ENCODE results near the gene STYXL1.
"Not testable (repeated sequence)": the region's sequence is repeated elsewhere in the genome, so short reads cannot be mapped to it uniquely, and the experiment has no call there.

STYXL1 gene

GRCh38 chr7:76047811-76048667 is at the start of gene STYXL1, which contains the start of gene MDH2:
Gene STYXL1, minus strand, starts transcription at chr7:76048000. Its CDS starts 17,477 bp downstream, at chr7:76030523.
Gene MDH2, plus strand, starts transcription at chr7:76048106. Its CDS starts 55 bp downstream, at chr7:76048161.
- peak; percentile 94 for DNase-seq

GRCh38 chr7:76095908-76096307 is 48.1 kb upstream of the STYXL1 start:
- DNase-seq, result no peak

GRCh38 chr7:76094326-76094725 is 46.5 kb upstream of the STYXL1 start:
- not testable (repeated sequence) for DNase-seq

GRCh38 chr7:76093531-76093930 is 45.7 kb upstream of the STYXL1 start:
- not testable (repeated sequence) for DNase-seq

- no peak for DNase-seq
Observed at GRCh38 chr7:76091506-76091905, 43.7 kb upstream of the STYXL1 start.

- DNase-seq, result no peak
Observed at GRCh38 chr7:76089865-76090475, 42.2 kb upstream of the STYXL1 start.

- DNase-seq, result not testable (repeated sequence)
Observed at GRCh38 chr7:76087362-76087791, 39.6 kb upstream of the STYXL1 start.

- no peak for DNase-seq
Observed at GRCh38 chr7:76086070-76086469, 38.3 kb upstream of the STYXL1 start.

GRCh38 chr7:76084115-76084514 is 36.3 kb upstream of the STYXL1 start:
- not testable (repeated sequence) for DNase-seq

- no peak for DNase-seq
Observed at GRCh38 chr7:76080204-76080603, 32.4 kb upstream of the STYXL1 start.

- no peak for DNase-seq
Observed at GRCh38 chr7:76077435-76077834, 29.6 kb upstream of the STYXL1 start.

- DNase-seq, result no peak
Observed at GRCh38 chr7:76076995-76077394, 29.2 kb upstream of the STYXL1 start.

- DNase-seq, result no peak
Observed at GRCh38 chr7:76074972-76075370, 27.2 kb upstream of the STYXL1 start.

- DNase-seq, result no peak
Observed at GRCh38 chr7:76074306-76074971, 26.6 kb upstream of the STYXL1 start.

GRCh38 chr7:76073335-76073990 is 25.7 kb upstream of the STYXL1 start:
- no peak for DNase-seq

- DNase-seq, result no peak
Observed at GRCh38 chr7:76072243-76073148, 24.7 kb upstream of the STYXL1 start.

- DNase-seq, result no peak
Observed at GRCh38 chr7:76071316-76072242, 23.8 kb upstream of the STYXL1 start.

GRCh38 chr7:76069238-76069638 is 21.4 kb upstream of the STYXL1 start:
- DNase-seq, result no peak

- no peak for DNase-seq
Observed at GRCh38 chr7:76066716-76067503, 19.1 kb upstream of the STYXL1 start.
